B cell (primary cell): Measurements from ENCODE around the gene SLC25A25.

Source experiments
- EZH2 ChIP-seq: IDR thresholded peaks from 2 replicates; pipeline ENCODE4 v1.6.1; 2012; ENCODE audit warnings: borderline replicate concordance, low read depth, mild to moderate bottlenecking, moderate library complexity, low read length; ENCODE audit not compliant: insufficient read depth, poor library complexity, severe bottlenecking
- TF ChIP-seq, protein P1 (sequence below): fragments of 200-600 bp; IDR thresholded peaks from one replicate; pipeline ENCODE4 v1.8.0; 2022; ENCODE audit warnings: antibody characterized with exemption, mild to moderate bottlenecking

DNA sequence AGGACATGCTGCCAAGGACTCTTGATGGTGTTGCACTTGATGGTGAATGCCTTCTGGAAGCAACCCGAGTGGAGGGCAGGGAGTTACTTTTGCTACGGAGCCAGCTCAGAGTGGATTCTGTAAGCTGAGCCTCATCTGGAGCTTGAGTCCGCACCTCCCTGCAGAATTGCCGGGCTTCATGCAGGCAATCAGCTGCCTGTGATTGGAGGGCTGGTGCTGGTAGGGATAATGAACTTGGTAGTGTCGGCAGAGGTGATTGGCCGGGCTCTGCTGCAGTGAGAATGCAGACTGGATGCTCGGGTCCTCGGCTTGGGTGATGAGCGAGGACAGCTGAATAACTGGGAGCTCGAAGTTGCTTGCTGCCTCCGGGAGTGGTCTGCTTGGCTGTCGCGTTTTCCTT, 23.1 kb downstream of the SLC25A25 start:
- no peak for TF ChIP-seq EZH2
- TF ChIP-seq, protein P1, sequence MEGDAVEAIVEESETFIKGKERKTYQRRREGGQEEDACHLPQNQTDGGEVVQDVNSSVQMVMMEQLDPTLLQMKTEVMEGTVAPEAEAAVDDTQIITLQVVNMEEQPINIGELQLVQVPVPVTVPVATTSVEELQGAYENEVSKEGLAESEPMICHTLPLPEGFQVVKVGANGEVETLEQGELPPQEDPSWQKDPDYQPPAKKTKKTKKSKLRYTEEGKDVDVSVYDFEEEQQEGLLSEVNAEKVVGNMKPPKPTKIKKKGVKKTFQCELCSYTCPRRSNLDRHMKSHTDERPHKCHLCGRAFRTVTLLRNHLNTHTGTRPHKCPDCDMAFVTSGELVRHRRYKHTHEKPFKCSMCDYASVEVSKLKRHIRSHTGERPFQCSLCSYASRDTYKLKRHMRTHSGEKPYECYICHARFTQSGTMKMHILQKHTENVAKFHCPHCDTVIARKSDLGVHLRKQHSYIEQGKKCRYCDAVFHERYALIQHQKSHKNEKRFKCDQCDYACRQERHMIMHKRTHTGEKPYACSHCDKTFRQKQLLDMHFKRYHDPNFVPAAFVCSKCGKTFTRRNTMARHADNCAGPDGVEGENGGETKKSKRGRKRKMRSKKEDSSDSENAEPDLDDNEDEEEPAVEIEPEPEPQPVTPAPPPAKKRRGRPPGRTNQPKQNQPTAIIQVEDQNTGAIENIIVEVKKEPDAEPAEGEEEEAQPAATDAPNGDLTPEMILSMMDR: no peak
